ENCODE results near the gene NAALAD2.
"Not testable (repeated sequence)": the region's sequence is repeated elsewhere in the genome, so short reads cannot be mapped to it uniquely, and the experiment has no call there.

Gene NAALAD2

DNA sequence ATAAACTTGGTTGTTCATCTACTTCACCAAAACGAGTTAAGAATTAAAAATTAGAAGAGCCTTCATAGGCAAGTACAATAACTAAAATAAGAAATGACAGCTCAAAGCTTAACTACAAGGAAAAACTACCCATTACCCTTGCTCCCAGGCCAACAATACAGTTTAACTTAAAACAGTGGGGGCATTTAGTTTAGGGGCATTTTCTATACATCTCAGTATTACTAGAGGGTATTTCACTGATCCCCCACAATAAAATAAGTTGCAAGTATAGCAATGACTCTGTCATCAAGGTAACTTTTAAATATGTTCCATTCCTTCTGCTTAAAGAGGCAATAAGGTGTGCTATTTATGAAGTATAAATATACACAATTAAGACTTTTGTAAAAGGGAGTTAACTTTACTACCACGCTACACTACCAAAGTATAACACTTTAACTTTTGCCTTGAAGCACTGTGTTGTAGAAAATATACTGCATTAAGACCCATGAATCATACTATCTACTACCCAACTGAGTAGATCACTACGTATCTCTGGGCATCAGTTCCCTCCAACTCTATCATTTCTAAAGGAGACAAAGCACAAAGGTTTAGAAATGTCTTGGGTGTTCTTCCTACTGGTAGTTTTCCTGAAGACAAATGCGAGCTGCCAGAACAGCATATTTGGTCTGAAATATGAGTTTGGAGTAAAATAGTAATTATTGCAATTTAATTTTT, 58.6 kb downstream of the NAALAD2 start:
- DNase-seq: no peak

DNA sequence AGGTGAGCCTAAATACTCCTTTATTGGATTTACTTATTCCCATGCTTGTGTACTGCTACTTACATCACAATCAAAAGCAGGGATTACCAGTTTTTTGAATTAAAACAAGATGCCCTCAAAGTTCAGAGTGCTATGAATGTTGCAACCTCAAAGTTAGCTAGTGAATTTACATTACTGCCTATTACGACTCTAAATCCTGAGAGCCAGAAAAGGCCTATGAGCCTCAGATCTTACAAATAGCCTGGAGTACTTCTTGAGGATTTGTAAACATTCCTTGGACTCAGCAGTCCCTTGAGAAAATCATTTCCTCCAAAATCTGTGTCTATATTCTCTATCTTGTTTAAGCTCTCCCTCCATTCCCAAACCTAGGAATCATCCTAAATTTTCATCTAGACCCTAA, 62.9 kb downstream of the NAALAD2 start:
- no peak for DNase-seq

DNA sequence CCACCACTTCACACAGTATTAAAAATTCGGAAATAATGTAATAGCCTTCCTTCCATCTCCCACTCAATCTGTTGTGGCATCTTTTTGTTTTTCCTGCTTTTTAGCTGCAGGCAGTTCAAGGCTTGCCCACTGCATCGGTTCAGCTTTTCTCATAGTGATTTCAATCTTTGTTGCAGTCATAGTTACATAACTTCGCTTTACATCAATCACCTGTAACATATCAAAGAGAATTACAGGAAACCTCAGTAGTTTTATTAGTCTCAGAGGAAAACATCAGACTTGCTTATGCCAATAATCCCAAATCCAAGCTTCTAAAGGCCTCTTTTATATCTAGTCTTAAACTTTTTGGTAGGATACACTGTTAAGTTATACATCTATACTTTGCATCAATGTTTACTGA, 67.9 kb downstream of the NAALAD2 start:
- no peak for DNase-seq

DNA sequence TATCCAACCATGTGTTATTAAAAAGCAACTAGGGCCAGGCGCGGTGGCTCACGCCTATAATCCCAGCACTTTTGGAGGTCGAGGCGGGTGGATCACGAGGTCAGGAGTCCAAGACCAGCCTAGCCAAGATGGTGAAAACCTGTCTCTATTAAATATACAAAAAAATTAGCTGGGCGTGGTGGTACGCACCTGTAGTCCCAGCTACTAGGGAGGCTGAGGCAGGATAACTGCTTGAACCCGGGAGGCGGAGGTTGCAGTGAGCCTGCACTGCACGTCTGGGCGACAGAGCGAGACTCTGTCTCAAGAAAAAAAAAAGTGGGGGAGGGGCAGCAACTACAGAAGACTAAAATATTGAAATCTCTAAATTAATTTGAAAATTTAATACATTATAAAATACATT, 69.9 kb downstream of the NAALAD2 start:
- DNase-seq: no peak

DNA sequence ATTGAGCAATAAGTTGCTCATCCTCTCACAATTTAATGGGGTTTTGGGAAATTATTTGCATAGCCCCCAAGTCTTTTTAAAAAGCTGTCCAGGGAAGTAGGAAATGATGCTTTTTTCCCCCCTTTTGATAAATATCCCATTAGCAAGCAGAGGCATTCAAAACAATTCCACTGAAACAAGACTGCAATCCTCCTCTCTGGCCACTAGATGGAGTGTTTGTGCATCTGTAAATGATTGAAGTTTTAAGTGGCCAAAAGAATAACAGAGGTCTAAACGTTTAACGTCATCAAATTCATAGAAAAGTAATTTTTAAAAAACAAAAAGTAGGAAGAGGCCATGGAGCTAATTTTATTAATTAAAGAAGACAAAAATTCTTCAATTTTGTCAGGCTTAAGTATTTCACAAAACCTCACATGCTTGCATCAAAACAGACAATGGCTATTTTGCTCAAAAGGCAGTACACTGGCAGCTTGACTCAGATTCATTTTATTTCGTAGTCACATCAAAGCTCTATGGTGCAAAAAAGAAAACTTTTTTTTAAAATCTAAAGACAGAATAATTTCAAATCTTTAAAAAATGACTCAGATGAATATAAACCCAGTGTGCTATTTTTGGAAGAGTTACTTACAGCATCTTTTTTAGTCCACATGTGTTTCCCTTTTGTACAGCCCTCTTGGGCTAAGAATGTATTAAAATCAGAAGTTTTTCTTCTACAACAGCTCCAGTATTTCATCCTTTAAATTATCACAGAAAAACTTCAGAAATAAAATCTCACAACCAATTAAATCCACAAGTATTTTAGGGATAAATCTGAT, 70.6 kb downstream of the NAALAD2 start:
- DNase-seq: peak; percentile 16

DNA sequence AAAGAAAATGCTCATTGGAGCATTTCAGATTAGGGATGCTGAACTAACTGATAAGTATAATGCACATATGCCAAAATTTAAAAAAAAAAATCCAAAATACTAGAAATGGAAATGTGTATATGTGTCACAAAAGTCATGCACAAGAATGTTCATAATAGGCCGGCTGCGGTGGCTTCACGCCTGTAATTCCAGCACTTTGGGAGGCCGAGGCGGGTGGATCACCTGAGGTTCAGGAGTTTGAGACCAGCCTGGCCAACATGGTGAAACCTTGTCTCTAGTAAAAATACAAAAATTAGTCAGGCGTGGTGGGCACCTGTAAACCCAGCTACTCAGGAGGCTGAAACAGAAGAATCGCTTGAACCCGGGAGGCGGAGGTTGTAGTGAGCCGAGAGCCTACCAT, 73.5 kb downstream of the NAALAD2 start:
- DNase-seq: not testable (repeated sequence)

DNA sequence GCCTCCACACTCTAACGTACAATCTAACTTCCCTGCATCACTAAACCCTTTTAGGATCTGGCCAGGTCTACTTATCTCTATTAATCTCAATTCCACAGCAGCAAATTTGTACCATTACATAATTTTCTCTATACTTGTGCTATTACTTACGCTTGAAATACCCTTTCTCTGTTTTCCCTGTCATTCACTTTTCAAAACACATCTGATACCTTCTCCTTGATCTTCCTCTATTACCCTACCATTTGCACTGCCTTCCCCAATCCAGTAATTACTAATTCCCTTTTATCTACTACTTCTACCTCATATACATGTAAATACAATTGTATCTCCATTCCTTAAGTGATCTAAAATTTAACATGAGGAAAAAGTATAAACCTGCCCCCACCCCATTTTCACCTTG, 74.4 kb downstream of the NAALAD2 start:
- no peak for DNase-seq

DNA sequence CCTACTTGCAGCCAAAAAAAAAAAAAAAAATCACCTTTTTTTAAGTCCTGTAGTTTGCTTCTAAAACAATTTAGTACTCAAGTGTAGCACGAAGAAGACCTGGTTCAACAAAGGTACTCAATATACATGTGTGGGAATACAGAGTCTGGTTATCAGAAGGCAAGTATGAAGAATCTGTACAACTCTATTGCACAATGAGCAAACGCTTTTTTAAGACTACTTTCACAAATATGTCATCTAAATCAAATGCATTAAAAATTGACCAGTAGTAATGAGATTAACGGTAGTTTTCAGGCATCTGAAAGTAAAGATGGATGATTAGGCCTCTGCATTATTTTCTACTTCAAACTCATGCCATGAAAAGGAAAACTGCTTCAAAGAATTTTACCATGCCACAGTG, 78.9 kb downstream of the NAALAD2 start:
- DNase-seq: no peak

DNA sequence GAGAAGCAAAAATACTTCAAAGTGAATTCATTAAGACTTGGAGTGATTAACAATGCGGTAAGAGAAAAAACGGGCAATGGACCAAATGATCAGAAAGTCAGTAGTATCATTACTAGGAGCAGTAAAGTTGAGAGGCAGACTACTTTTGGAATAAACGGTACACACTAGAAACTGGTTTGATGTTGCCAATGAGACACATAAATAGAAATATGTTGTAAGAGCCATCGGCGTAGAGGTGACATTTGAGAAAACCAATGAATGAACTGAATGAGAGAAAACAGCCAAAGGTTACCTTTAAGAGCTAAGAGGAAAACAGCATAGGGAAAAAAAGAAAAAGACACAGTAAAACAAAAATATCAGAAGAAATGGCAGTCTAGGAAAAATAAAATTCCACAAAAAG, 82.1 kb downstream of the NAALAD2 start:
- DNase-seq: no peak

DNA sequence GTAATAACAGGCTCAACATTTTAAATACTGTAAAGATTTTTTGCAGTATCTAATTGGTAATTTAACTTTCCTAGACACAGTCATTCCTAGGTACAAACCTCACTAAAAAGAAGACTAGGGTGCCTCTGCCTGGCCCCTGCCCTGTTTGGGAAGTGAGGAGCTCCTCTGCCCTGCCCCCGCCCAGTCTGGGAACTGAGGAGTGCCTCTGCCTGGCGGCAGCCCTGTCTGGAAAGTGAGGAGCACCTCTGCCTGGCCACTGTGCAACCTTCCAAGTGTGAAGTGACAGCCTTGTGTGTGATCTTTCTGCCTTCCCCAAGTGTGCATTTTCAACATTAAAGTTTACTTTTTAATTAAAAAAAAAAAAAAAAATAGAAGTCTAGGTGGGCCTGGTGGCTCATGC, 84.1 kb downstream of the NAALAD2 start:
- DNase-seq: no peak

DNA sequence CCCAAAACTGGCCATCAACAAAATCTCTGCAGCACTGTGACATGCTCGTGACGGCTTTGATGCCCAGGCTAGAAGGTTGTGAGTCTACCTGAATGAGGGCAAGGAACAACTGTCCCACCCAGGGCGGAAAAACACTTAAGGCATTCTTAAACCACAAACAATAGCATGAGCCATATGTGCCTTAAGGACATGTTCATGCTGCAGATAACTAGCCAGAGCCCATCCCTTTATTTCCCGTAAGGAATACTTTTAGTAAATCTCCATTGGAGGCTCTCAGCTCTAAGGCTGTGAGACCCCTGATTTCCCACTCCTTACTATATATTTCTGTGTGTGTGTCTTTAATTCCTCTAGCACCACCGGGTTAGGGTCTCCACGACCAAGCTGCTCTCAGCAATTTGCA, 85.0 kb downstream of the NAALAD2 start:
- DNase-seq: no peak

DNA sequence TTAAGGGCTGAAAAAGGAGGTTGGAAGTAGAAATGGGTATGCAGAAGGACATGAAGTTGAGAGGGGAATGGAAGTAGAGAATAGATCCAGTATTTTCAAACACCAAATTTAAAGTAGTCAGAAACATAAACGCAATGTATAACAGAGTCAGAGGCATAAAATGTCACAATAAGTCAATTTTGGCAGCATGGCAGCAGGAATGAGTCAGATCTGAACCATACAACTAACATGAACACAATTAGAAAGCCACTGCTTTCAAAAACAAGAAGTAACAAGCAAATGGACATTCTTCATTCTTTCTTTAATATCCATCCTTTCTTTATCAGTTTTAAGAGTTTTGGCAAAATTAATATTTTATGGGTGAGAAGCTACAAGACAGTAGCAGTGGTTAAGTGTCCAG, 85.9 kb downstream of the NAALAD2 start:
- no peak for DNase-seq

DNA sequence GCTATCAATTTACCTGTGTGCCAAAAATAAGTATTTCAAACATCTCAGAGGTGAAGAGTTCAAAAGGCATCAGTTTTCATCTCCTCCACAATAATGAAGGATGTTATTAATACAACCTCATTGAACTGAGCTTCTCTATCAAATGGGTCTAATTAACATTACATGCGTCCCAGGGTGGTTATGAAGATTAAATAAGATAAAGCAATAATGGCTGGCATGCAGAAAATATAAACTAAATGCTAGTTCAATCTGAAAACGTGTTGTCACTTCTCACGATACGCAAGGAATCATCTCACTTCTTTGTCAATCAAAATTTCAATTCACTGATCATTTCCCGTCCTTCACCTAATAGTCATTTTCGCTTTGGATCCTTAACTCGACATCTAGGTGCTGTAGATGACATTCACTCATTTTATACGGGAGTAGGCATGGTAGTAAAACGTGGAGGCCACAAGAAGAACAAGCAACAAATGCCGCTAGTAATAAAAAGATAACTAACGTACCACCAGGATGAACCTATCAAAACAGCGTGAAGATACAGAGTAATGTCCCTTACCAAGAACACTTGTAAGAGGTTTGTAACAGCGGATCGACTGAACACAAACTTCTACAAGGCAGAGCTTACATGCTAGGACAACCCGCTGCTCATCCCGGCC, 87.5 kb downstream of the NAALAD2 start:
- DNase-seq: no peak

DNA sequence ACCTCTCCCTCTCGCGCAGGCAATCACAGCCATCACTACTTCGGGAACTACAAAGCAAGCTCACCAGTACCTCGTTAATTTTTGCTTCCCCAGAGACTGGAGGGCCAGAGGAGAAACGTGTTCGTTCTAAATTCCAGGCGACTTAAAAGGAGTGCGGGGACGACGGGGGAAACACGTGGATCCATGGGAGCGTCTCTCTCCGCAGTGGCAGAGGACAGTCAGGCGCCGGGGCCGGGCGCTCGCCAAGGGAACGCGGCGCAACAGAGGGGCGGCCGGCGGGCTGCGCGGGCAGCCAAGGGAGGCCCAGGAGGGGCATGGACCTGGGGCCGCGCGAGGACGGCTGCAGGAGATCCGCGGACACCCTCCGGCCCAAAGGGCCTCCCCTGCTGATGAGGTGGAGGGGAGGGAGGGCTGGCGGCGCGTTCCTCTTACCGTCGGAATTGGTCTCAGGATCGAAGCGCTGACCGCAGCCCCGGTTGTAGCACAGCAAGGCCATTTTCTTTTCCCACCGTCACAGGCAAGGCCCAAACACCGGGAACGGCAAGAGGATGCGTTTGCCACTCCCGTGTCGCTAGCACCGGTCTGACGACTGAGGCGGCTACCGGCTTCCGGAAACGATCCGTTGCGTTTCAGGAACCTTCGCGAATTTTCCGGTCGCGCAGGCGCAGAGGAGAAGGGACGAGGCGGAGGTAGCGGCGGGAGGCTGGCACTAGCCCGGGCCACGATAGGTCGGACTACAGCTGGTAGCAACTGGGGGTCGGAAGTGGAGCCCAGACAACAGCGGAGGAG, 88.2 kb downstream of the NAALAD2 start, which contains the start of gene CHORDC1:
CHORDC1 (minus strand) TSS at position 591 of the 789 bp plus-strand sequence; CDS start at position 496, 95 bp downstream.
- DNase-seq: peak; percentile 82

DNA sequence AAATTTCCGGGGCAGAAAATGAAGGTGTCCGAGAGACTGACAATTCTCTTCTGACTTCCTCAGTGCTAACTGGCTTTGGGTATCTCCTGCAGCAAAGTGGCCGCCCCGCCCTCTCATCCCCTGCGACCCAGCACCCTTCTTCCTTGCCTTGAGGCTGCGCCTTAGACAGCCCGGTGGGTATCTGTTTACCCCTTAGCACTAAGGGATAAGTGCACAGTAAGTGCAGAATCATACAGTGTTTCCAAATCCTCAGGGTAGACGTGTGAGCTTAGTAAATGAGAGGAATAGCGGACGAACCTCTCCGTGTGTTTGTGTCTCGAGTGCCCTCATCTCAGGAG, 88.8 kb downstream of the NAALAD2 start:
- DNase-seq: no peak

DNA sequence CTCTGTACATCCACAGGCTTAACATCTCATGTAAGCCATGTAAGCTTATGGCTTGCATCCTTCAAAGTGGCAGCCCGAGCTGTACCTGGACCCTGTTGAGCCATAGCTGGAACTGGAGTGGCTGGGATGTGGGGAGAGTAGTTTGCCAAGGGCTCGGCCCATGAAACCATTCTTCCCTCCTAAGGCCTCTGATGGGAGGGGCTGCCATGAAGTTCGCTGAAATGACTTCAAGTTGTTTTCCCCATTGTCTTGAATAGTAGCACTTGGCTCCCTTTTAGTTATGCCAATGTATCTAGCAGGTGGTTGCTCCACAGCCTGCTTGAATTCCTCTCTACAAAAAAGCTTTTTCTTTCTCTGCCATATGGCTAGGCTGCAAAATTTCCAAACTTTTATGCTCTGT, 93.6 kb downstream of the NAALAD2 start:
- DNase-seq: no peak

DNA sequence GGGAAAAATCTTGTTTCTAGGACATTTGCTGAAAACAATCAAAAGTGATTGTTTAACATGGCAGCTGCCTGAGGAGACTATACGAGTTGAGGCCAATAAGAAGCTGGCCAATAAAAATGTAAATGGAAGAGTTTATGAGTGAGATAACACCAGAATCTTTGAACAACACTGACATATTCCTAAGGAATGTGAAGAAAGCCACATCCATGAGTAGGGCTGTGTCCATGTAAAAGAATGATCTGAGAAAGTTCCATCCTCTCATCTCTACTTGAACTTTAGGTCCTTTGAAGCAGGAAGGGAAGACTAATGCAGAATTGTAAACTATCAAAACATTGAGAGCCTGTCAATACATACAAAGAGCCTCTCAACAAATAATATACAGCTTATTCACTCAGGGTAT, 95.3 kb downstream of the NAALAD2 start:
- DNase-seq: no peak

DNA sequence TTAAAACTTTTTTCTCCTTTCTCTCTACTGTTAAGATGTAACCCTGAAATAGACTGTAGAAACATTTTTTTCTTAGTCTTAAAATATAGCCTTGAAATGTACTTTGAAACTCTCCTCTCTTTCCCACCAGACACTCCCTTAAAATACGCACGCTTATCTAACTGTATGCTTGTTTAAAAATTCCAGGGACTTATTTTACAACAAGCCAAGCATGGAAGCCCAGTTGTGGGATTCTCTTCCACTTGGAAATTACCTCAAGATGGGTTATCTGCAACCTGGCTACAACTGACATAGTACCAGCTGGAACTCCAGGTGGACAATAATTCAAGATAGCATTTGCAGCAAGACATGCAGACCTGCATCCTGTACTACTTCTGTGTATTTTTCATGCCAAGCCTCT, 100.5 kb downstream of the NAALAD2 start:
- no peak for DNase-seq

DNA sequence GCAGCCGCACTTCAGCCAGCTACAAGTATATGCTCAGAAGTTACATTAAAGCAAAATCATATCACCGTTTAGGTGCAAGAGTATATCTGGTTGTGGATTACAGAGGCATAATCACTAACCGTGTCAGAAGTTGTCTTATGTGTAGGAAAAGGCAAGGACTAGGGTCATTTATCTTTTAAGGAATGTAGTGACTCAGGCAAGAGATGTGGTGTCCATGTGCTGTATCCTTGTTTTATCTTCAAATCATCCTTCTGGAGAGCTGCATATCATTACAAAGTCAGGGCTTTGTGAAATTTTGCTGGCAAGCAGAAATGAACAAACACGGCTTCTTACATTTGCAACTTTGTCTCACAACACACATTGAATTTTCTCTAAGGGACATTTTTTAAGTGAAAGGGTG, 101.1 kb downstream of the NAALAD2 start:
- DNase-seq: no peak

DNA sequence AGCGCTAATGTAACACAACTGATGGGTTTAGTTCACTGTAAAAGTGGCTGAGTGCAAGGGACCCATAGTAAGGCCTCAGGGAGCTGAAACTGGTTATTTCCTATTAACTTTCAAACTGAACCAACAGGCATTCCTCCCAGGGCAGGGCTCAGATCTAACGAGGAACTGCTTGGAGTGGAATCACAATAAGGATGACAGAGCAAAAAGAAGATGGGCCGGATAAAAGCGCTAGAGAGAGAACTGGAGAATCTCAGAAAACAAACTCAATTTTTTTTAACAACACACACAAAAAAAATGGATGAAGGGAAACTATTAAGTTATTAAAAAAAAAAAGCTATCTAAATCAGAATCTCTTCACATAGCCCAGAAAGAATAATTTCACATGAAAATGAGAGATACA, 102.5 kb downstream of the NAALAD2 start:
- DNase-seq: no peak

DNA sequence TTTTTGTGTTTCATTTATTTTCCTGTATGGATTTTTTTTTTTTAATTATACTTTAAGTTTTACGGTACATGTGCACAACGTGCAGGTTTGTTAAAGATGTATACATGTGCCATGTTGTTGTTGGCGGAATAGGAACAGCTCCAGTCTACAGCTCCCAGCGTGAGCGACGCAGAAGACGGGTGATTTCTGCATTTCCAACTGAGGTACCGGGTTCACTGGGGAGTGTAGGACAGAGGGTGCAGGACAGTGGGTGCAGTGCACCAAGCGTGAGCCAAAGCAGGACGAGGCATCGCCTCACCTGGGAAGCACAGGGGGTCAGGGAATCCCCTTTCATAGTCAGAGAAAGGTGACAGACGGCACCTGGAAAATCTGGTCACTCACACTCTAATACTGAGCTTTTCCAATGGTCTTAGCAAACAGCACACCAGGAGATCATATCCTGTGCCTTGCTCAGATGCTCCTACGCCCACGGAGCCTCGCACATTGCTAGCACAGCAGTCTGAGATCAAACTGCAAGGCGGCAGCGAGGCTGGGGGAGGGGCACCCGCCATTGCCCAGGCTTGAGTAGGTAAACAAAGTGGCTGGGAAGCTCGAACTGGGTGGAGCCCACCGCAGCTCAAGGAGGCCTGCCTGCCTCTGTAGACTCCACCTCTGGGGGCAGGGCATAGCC, 105.6 kb downstream of the NAALAD2 start:
- not testable (repeated sequence) for DNase-seq

DNA sequence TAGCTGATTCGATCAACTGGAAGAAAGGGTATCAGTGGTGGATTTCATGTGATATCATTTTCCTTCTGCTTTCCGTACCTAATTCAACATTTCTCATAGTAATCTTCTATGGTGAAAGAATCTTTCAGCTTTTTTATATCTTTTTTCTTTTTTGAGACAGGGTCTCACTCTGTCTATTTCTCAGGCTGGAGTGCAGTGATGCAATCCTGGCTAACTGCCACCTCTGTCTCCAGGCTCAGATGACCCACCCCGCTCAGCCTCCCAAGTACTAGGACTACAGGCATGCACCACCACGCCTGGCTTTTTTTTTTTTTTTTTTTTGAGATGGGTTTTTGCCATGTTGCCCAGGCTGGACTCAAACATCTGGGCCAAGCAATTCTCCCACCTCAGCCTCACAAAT, 107.0 kb downstream of the NAALAD2 start:
- no peak for DNase-seq

Data from NCI-H1105 (cell line).